DOHH2 (cell line): ENCODE data around the gene PAEP.

ENCODE experiments used
- H3F3A ChIP-seq: fragments of 200-600 bp; sonication (generic), shearing (Covaris generic); 2 replicates; pipeline ENCODE4 v1.6.0; 2016; ENCODE audit warnings: antibody characterized with exemption, mild to moderate bottlenecking; ENCODE audit not compliant: control insufficient read depth, insufficient read depth
- H3K27ac ChIP-seq: fragments of 200-600 bp; sonication (generic); 2 replicates; pipeline ENCODE4 v1.5.1; 2014; ENCODE audit warnings: low read depth, mild to moderate bottlenecking, low read length, moderate library complexity
- H3K27me3 ChIP-seq: fragments of 200-600 bp; sonication (generic); 2 replicates; pipeline ENCODE4 v1.6.1; 2014; ENCODE audit warnings: mild to moderate bottlenecking, low read length, mixed read lengths; ENCODE audit not compliant: control insufficient read depth
- H3K36me3 ChIP-seq: fragments of 200-600 bp; sonication (generic); 2 replicates; pipeline ENCODE4 v1.6.1; 2014; ENCODE audit warnings: mild to moderate bottlenecking, low read length, moderate library complexity, mixed read lengths; ENCODE audit not compliant: control insufficient read depth
- H3K4me1 ChIP-seq: fragments of 200-600 bp; sonication (generic); 2 replicates; pipeline ENCODE4 v1.6.1; 2014; ENCODE audit warnings: mild to moderate bottlenecking, low read length, mixed read lengths; ENCODE audit not compliant: control insufficient read depth
- H3K4me2 ChIP-seq: fragments of 200-600 bp; sonication (generic); 2 replicates; pipeline ENCODE4 v1.6.0; 2014; ENCODE audit warnings: mild to moderate bottlenecking, low read length, moderate library complexity
- H3K4me3 ChIP-seq: fragments of 200-600 bp; sonication (generic); 2 replicates; pipeline ENCODE4 v1.5.1; 2014; ENCODE audit warnings: mild to moderate bottlenecking, low read length, mixed read lengths
- H3K79me2 ChIP-seq: fragments of 200-600 bp; sonication (generic); 2 replicates; pipeline ENCODE4 v1.6.1; 2014; ENCODE audit warnings: mild to moderate bottlenecking, low read length, mixed read lengths; ENCODE audit not compliant: control insufficient read depth
- H3K9me2 ChIP-seq: fragments of 200-600 bp; sonication (generic); replicated peaks from 2 replicates; pipeline ENCODE4 v1.6.1; 2014; ENCODE audit warnings: mild to moderate bottlenecking, low read length, mixed read lengths; ENCODE audit not compliant: control insufficient read depth
- H3K9me3 ChIP-seq: fragments of 200-600 bp; sonication (generic); 2 replicates; pipeline ENCODE4 v1.6.1; 2014; ENCODE audit warnings: antibody characterized with exemption, low read length, mixed read lengths; ENCODE audit not compliant: control insufficient read depth, insufficient read depth
- H4K20me1 ChIP-seq: fragments of 200-600 bp; sonication (generic); 2 replicates; pipeline ENCODE4 v1.6.0; 2014; ENCODE audit warnings: low read depth, mild to moderate bottlenecking, antibody characterized with exemption, low read length, moderate library complexity; ENCODE audit not compliant: control insufficient read depth, insufficient read depth
- CTCF ChIP-seq: fragments of 200-600 bp; sonication (generic); IDR thresholded peaks from one replicate; pipeline ENCODE4 v1.5.1; 2014; ENCODE audit warnings: antibody characterized with exemption, mild to moderate bottlenecking, low read depth, low read length; ENCODE audit not compliant: poor library complexity, severe bottlenecking
- EZH2phosphoT487 ChIP-seq: fragments of 200-600 bp; sonication (generic); IDR thresholded peaks from 2 replicates; pipeline ENCODE4 v1.6.1; 2017; ENCODE audit warnings: borderline replicate concordance, mild to moderate bottlenecking, antibody characterized with exemption, low read length, moderate library complexity, mixed read lengths

The PAEP gene

GRCh38 chr9:135614821-135615665, 53.5 kb downstream of the PAEP start:
- no peaks in the 10 kb centered on the region for H3K9me2 ChIP-seq
- no peaks in the 10 kb centered on the region for H4K20me1 ChIP-seq
- no peaks in the 10 kb centered on the region for H3K27me3 ChIP-seq
- H3K9me3 ChIP-seq, result no peaks in the 10 kb centered on the region
- no peak overlapping the region for H3K4me2 ChIP-seq
- H3K36me3 ChIP-seq, result no peaks in the 10 kb centered on the region
- no peaks in the 10 kb centered on the region for H3K4me1 ChIP-seq
- no peaks in the 10 kb centered on the region for H3F3A ChIP-seq
- TF ChIP-seq CTCF (no peak), EZH2phosphoT487 (no peak)
- no peaks in the 10 kb centered on the region for H3K79me2 ChIP-seq
- no peak overlapping the region for H3K27ac ChIP-seq
- no peak overlapping the region for H3K4me3 ChIP-seq

GRCh38 chr9:135615666-135616618, 54.4 kb downstream of the PAEP start:
- no peaks in the 10 kb centered on the region for H3K36me3 ChIP-seq
- H3K4me2 ChIP-seq, result no peak overlapping the region
- TF ChIP-seq CTCF (no peak), EZH2phosphoT487 (no peak)
- H3K9me3 ChIP-seq, result no peaks in the 10 kb centered on the region
- no peak overlapping the region for H3K27ac ChIP-seq
- no peaks in the 10 kb centered on the region for H3K9me2 ChIP-seq
- H4K20me1 ChIP-seq, result no peaks in the 10 kb centered on the region
- H3K4me3 ChIP-seq, result no peak overlapping the region
- no peaks in the 10 kb centered on the region for H3F3A ChIP-seq
- no peaks in the 10 kb centered on the region for H3K27me3 ChIP-seq
- H3K79me2 ChIP-seq, result no peaks in the 10 kb centered on the region
- H3K4me1 ChIP-seq, result no peaks in the 10 kb centered on the region
